Endothelial cell of umbilical vein (primary cell): ENCODE measurements around the gene SYTL5.

ENCODE experiments used
- MAX ChIP-seq: IDR thresholded peaks from 2 replicates; pipeline ENCODE4 v1.6.1; 2011; ENCODE audit not compliant: insufficient read depth, insufficient read length
- POLR2A ChIP-seq: IDR thresholded peaks from 2 replicates; pipeline ENCODE4 v1.6.1; 2012; ENCODE audit warnings: low read depth, mild to moderate bottlenecking, control low read depth, low read length
- POLR2AphosphoS5 ChIP-seq: IDR thresholded peaks from 2 replicates; pipeline ENCODE4 v1.6.1; 2012; ENCODE audit warnings: low read depth, mild to moderate bottlenecking, control low read depth, low read length, moderate library complexity; ENCODE audit not compliant: insufficient read depth
- TF ChIP-seq, protein P1 (sequence below), 2 donors: IDR thresholded peaks; 1 replicate in 1 of 2; 2 replicates in 1 of 2; pipeline ENCODE4 v1.5.1; 2011; ENCODE audit warnings: low read length in 2 of 2, mild to moderate bottlenecking in 2 of 2, moderate library complexity in 2 of 2, control low read depth in 1 of 2, inconsistent platforms in 1 of 2, low read depth in 1 of 2; ENCODE audit not compliant: insufficient read depth in 1 of 2; ENCODE audit errors: extremely low read depth in 1 of 2

GRCh38 chrX:38166478-38167083 lies 160.2 kb downstream of the SYTL5 start:
- TF ChIP-seq POLR2A = no peak
- TF ChIP-seq, protein P1, sequence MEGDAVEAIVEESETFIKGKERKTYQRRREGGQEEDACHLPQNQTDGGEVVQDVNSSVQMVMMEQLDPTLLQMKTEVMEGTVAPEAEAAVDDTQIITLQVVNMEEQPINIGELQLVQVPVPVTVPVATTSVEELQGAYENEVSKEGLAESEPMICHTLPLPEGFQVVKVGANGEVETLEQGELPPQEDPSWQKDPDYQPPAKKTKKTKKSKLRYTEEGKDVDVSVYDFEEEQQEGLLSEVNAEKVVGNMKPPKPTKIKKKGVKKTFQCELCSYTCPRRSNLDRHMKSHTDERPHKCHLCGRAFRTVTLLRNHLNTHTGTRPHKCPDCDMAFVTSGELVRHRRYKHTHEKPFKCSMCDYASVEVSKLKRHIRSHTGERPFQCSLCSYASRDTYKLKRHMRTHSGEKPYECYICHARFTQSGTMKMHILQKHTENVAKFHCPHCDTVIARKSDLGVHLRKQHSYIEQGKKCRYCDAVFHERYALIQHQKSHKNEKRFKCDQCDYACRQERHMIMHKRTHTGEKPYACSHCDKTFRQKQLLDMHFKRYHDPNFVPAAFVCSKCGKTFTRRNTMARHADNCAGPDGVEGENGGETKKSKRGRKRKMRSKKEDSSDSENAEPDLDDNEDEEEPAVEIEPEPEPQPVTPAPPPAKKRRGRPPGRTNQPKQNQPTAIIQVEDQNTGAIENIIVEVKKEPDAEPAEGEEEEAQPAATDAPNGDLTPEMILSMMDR (IDR thresholded peaks at IDR 0.05; ENCODE audit: extremely low read depth in 1 of 2, insufficient read depth in 1 of 2, low read depth in 1 of 2, low read length in 2 of 2) = peak; percentile 4 to 10
- no peak for TF ChIP-seq MAX
- no peak for TF ChIP-seq POLR2AphosphoS5
